T-helper 1 cell (primary cell): Measurements from ENCODE around the gene SPIRE1.
"Not testable (repeated sequence)": the region's sequence is repeated elsewhere in the genome, so short reads cannot be mapped to it uniquely, and the experiment has no call there.

ENCODE experiments used
- DNase-seq, 5 donors: peaks; one replicate each; pipeline ENCODE4 v3.0.0-alpha.2; 2012 to 2020

The SPIRE1 gene

DNA sequence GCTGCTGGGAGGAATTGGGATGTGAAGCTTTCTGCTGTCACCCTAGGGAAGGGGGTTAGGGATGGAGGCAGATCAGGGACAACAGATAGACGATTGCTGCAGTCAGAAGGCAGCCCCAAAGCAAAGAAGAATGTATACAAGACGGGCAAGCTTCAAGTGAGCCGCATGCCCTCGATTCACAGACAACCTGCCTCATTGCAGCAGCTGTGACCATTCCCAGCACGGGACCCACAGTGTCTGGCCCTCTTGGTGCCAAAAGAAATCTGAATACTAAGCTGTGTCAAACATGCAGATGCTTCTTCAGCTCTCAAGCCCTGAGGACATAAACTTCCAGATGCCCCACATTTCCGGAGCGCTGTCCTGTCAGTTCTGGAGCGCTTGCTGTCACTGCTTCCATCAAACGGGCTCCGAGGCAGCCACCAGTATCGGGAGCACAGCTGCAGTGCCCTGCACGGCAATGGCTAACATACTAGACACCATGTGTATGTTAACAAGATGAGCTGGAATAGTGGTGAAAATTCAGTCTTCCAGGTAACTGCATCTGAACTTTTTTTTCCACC, 216.4 kb downstream of the SPIRE1 start:
- no peak for DNase-seq

DNA sequence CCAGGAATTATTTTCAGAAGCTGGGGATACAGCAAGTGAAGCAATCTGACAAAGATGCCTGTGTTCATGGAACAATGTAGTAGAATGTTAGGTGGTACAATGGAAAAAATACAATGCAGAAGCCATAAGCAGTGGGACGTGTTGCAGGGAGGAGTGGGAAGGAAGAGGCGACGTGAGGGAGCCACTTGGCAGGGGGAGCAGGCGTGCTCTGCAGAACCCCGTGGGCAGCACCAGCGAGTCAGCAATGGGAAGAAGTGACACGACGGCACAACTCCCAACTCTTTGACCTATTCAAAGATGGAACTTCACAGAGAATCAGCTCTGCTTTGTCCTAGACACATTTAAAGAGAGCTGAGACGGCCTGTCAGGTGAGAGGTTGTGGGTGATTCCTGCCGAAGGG, 219.7 kb downstream of the SPIRE1 start:
- no peak for DNase-seq

DNA sequence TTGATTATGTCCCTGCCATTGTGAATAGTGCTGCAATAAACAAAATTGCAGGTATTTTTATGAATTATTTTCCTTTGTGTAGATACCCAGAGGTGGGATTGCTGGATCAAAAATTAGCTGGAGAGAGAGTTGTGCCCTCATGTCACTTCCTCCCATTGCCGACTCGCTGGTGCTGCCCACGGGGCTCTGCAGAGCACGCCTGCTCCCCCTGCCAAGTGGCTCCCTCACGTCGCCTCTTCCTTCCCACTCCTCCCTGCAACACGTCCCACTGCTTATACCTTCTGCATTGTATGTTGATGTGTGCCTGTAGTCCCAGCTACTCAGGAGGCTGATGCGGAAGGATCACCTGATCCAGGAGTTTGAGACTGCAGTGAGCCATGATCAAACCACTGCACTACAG, 222.0 kb downstream of the SPIRE1 start:
- no peak for DNase-seq

DNA sequence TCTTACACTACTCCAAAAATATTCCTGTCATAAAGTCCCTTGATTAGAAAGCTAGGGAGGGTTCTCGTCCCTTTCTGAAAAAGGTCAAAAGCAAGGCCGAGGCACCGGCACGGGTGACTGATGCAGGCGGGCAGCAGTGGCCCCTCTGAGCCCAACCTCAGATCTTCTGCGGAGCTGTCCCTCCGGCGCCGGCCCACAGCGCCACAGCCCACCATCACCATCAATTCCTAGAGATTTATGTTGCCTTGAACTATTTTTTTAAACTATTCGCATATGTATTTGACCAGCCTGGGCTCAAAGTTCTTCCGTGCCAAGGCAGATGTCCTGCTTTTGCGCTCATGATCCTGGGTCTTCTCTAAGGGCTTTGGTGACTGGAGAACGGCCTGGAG, 223.4 kb downstream of the SPIRE1 start:
- no peak for DNase-seq

DNA sequence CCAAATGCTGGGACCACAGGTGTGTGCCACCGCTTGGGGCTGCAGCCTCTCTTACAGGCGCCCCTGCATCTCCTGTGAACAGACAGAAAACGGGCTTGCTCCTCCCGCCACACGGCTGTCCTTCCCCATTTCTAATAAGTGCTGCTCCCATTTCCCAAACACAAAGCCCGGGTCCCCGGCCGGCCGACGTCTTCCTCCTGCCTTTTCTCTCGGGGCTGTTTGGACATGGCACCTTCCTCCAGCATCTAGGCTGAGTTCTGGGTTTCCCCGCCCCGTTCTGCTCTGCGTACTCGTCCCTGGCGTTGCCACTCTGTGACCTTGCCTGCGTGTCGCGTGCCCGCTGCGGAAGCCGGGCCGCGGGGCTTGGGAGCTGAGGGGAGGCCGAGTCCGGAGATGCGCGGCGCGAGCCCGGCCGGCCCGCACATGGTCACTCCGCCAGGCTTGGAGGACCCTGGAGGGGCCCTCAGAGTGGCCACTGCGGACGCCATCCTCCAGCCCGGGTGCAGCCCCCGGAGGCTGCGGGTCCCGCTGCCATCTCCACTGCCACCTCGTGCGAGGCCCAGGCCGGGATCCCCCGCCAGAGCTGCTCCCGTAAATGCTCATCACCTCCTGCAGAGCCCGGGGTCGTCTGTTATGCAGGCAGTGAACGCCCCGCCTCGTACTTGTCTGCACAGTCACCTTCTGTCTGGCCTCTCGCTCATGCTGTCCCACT, 223.9 kb downstream of the SPIRE1 start:
- no peak for DNase-seq

DNA sequence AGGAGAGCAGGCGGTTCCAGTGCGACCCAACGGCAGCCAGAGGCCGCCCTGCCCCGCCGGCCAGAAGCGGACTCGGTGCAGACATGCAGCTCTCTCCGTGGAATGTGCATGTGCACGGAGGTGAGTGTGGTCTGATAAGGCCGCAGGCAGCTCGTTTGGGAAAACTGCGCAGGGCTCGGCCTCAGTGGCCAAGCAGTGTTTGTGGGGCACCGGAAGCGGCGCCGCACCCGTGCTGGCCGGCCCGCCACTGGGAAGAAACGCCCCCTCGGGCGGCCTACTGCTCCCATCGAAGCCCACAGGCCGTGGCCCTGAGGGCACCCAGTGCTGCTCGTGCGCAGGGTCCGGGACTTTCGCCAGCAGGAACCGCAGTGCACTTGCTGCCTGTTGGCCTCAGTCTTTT, 225.0 kb downstream of the SPIRE1 start:
- DNase-seq: no peak

DNA sequence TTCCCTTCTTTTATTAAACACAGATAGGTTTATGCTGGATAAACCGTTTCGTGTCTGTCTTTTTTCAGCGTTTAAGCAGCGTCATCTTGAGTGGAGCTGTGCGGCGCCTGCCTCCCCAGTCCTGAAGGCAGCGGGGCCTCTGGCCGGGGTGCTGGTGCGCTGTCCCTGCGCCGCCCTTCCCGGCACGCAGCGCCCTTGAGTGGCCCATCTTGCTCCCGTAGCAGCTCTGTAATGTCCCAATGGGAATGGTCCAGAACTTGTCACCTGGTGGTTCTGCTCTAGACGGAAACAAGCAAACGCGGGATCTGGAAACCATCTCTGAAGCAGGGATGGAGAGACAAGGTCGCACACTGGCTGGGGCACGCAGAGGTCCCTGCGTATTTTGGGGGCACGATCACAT, 225.7 kb downstream of the SPIRE1 start:
- no peak for DNase-seq

DNA sequence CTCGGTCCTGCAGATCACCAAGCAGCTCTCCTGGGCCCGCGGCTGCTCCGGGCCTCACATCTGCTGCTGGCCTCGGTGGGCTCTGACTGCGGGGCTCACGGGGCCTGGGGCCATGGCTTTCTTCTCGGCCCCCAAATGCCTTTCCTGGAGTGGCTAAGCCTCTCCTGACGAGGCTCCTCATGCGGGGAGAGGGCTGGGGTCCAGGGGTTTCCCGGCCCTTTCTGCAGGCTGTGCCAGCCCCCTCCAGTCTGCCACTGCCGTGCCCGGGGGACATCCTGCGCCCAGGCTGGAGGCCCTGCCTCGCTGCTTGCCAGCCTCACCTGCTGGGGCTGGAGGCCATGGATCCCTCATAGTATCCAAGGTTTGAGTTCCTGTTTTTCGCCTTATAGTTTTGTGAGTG, 226.3 kb downstream of the SPIRE1 start:
- DNase-seq: no peak

DNA sequence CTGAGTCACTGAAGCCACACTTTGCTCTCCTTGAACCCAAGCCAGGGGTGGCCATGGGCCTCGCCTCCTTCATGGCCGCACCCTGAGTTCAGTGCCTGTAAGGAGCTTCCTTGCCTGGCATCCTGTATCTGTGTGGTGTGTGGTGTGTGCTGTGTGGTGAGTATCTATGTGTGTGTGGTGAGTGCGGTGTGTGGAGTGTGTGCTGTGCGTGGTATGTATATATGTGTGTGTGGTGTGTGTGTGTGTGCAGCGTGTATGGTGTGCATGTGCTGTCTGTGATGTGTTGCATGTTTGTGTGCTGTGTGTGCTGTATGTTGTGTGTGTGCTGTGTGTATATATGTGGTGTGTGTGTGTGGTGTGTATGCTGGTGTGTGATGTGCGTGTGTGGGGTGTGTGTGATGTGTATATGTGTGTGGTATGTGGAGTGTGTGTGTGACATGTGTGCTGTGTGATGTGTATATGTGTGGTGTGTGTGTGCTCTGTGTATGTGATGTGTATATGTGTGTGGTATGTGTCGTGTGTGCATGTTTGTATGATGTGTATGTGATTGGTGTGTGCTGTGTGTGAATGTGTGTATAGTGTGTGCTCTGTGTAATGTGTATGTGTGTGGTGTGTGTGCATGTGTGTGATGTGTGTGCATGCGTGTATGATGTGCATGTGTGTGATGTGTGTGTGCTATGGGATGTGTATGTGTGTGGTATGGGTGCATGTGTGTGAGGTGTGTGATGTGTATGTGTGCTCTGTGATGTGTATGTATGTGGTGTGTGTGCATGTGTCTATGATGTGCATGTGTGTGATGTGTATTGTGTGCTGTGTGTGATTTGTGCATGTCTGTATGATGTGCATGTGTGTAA, 227.5 kb downstream of the SPIRE1 start:
- no peak for DNase-seq

DNA sequence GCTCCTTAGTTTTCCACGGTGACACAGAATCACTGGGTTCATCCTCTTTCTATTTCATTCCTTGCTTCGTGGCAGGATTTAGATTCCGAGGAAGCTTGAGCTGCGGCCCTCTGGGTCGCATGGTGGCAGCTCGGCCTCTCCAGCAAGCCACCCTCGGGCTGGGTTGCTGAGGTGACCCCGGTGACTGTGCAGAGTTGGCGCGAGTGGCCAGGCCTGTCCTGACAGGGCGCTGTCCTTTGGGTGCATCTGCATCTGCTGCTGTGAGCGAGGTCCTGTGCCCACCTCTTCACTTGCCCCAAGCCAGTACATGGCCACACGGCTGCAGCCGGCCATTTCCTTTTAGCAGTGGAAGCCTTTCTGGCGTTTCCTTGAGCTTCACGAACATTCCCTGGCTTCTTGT, 228.4 kb downstream of the SPIRE1 start:
- no peak for DNase-seq

DNA sequence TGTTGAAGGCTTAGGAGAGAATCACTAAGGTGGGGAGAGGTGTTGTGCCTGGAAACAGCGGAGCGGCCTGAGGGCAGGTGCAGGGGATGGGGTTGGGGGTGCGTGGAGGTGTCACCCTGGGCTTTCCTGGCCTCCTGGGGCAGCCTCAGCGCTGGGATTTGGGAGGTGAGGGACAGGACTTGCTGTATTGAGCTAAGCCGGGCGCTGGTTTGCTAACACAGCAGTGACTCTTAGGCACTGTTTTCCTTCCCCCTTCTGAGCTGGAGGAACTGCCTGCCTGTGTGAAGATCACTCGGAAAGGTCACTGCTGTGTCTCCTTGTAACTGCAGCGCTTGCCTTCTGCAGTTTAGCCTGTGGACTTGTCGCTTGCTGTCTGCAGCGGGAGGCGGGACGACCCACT, 229.0 kb downstream of the SPIRE1 start:
- DNase-seq: no peak

DNA sequence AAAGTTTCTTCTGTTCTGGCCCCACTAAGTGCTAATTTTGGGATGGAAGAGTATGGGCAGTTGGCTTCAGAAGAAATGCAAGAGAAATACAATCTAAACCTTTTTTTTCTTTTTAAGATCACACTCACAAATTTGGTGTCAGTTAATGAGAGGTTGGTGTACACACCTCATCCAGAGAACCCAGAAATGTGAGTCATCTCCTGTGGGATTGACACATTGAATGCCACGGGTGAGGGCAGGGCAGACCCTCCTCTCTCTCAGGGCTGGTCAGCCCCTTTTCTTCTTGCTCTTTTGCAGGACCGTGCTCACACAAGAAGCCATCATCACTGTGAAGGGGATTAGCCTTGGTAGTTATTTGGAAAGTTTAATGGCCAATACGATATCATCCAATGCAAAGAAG, 231.0 kb downstream of the SPIRE1 start:
- DNase-seq: no peak

DNA sequence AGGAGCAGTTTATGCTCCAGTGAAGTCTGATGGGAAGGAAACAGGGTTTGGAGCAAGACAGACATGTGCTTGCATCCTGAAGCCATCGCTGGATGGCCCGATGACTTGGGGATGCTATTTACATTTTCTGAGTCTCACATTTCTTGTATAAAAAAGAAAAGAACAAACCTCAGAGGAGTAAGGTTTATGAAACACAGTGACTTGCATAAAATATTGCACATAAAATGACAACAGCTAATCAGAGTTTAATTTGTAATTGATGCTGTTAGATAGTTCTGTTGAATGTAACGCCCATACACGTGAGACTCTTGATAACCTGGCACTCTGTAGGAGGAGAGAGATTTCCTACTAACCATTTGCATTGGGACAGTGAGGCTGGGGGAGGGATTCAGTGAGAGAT, 233.7 kb downstream of the SPIRE1 start:
- no peak for DNase-seq

DNA sequence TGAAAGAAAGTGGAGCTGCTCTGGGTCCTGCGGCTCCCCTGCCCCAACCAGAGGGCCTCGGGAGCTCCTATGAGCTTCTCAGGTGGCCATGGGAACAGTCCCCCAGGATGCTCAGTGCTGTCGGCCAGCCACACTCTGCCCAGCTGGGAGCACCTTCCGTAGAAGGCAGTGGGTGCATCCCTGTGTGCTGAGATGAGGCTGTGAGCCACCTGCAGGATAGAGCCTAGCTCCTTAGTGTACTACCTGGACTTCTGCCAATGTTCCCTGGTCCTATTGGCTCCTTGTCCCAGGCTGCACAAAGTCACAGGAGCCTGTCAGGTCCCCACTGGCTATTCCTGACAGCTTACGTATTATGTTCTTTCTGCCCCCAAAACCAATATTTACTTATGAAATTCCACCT, 234.1 kb downstream of the SPIRE1 start:
- no peak for DNase-seq

DNA sequence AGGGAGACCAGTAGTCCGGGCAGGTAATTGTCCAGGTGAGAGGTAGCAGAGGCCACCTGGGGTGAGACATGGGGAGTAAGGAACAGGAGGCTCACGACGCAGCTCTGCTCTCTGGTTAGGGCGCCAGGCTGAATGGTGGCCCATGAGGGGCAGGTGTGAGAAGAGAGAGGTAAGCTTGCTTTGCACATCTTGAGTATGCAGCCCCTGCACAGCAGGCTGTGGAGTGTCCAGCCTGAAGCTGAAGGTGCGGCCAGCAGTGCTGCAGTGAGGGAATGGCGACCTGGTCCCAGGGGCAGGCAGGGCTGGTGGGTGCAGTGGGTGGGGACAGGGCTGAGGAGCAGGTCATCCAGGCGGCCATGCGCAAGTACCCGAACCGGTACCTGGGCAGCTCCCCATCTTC, 234.5 kb downstream of the SPIRE1 start:
- no peak for DNase-seq

DNA sequence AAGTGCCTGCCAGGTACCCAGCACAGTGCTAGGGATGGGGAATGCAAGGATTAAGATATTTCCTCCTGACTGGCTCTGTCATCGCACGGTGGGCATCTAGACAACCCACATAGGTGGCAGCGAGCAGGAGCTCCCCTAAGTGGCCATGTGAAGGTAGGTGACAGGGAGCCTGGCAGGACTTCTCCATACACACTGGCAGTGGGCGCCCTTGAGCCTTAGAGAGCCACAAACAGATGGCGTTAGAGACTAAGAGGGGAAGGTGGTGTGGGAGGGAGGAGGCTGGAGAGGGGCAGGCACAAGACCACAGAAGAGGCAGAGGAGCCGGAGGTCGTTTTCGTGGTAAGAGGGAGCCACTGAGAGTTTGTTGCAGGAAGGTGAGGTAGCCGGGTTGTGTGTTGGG, 235.0 kb downstream of the SPIRE1 start:
- peak in 1 of 5 donors; percentile 8 for DNase-seq

DNA sequence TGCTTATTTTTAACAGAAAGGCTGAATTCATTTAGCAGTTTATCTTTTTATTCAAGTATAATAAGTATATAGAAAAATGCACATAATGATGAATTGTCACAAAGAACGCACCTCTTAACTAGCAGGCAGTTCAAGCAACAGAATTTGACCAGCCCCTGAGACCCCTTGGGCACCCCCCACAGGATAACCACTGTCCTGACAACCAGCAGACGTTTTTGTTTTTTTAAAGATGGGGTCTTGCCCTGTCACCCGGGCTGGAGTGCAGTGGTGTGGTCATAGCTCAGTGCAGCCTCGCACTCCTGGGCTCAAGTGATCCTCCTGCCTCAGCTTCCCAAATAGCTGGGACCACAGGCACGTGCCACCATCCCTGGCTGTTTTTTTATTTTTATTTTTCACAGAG, 236.2 kb downstream of the SPIRE1 start:
- no peak for DNase-seq

DNA sequence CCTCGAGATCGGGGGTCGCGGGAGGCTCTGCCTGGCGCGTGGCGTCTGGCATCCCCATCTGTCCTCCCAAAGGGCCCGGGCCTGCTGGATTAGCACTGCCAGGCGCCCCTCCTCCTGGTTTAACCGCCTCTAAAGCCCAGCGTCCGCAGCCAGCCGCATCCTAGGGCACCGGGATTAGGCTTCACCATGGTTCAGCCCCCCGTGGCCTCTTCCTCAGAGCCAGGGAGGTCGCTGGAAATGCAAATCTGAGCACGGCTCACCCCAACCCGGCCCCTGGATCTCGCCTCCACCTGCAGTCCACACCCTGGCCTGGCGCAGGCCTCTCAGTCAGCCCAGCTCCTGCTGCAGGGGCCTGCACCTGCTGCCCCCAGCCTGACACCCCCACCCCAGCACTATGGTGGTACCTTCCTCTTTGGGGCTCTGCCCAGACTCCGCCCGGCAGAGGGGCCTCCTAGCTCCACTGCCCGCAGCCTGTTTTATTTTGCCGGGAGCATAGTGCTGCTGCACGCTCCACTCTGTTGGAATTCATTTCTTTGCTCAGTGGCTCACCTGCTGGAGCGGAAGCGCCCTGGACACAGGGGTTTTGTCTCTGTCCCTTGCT, 237.0 kb downstream of the SPIRE1 start:
- DNase-seq: no peak

DNA sequence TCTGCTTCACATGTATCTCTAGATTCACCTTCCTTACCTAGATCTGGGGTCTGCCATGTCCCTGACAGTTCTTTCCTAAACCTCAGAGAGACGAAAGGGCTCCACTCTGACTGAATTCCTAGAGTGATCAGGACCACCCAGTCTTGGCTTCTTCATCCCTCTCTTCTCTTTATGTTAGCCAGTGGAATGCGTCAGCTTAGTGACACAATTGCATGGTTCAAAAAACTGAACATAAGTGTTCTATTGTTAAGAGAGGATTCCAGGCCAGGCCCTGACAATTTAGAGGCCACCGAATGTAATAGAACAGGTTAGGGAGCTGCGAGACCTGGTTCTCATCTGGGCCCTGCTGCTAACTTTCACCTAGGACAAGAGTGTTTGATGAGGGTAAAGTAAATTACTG, 240.2 kb downstream of the SPIRE1 start:
- DNase-seq: no peak

DNA sequence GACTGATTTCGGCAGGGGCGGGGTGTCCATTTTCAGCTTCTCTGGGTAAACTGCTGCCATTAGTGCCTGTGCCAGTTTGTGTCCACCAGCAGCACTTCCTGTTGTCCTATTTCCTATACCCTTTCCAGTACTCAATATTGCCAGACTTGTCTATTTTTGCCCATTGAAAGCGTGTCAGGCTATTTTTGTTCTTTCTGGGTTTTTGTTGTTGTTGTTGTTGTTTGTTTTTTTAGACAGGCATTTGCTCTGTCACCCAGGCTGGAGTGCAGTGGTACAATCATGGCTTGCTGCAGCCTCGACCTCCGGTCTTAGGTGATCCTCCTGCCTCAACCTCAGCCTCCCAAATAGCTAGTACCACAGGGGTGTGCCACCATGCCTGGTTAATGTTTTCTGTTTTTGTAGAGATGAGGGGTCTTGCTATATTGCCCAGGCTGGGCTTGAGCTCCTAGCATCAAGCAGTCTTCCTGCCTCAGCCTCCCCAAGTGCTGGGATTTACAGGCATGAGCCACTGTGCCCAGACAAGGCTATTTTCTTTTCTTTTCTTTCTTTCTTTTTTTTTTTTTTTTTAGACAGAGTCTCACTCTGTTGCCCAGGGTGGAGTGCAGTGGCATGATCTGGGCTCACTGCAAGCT, 241.7 kb downstream of the SPIRE1 start:
- no peak for DNase-seq

DNA sequence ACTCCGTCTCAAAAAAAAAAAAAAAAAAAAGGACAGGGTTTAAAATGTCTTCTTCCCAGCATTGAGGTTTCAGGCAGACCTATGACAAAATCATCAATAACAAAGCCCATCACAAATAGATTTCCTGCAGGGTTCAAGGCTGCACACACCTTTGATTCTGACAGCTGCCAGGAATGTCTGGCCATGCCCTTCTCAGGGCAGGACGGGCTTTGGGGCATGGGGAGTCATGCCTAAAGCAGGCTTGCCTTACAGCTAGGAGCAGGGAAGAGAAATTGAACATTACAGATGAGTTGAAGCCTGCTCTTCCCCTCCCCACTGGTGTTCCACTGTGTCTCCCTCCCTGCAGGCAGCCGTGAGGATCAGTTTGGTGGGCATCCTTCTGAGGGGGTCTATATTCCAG, 246.5 kb downstream of the SPIRE1 start:
- DNase-seq: no peak

DNA sequence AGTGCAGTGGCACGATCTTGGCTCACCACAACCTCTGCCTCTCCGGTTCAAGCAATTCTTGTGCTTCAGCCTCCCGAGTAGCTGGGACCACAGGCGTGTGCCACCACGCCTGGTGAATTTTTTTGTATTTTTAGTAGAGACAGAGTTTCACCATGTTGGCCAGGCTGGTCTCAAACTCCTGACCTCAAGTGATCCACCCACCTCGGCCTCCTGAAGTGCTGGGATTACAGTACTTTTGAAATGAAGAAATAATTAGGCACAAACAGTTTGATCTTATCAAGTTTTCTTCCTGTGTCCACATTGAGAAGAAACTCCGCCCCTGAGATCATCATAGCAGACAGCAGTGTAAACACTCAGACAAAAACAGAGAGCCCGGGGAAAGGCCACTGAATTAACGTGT, 247.2 kb downstream of the SPIRE1 start:
- DNase-seq: not testable (repeated sequence)

DNA sequence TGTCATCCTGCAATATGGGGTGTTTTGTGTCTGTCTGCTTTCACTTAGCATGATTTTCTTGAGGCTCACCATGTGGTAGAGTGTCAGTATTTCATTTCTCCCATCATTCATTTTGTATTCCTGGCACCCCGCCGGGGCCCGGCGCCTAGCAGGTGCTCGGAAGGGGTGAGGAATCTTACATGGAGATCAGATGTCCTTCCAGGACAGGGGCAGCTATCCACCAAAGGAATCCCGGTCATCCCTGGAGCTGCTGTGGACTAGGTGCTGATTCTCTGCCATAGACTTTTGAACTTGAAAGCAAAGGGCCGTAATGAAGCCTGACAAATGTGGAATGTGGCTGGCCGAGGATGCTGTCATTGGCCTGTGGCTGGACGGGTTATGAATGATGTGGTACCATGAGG, 247.8 kb downstream of the SPIRE1 start:
- DNase-seq: no peak
